K562 (cell line): ENCODE measurements around the gene ST8SIA1. TPM values are rescaled to one million over a fixed set of nuclear protein-coding genes. Genes with fewer than 3 reads are reported as not detected.
A peak's percentile ranks its signal among the peaks of the same experiment; 100 is the strongest.

ENCODE experiments used
- ARID1B ChIP-seq: fragments of 450-650 bp; IDR thresholded peaks from 2 replicates; pipeline ENCODE4 v1.6.1; 2016; ENCODE audit warnings: antibody characterized with exemption, mild to moderate bottlenecking, inconsistent platforms
- BRF1 ChIP-seq: IDR thresholded peaks from 3 replicates; pipeline ENCODE4 v1.6.1; 2011; ENCODE audit warnings: borderline replicate concordance, mild to moderate bottlenecking; ENCODE audit not compliant: insufficient read length; ENCODE audit errors: extremely low read depth
- CBFA2T2 ChIP-seq: fragments of 450-650 bp; conservative IDR thresholded peaks from 2 replicates; pipeline ENCODE4 v1.6.1; 2017; ENCODE audit warnings: mild to moderate bottlenecking
- EGR1 ChIP-seq: fragments of 450-650 bp; conservative IDR thresholded peaks from 2 replicates; pipeline ENCODE4 v1.6.1; 2017; ENCODE audit warnings: mild to moderate bottlenecking
- ESRRA ChIP-seq: fragments of 450-650 bp; IDR thresholded peaks from 2 replicates; pipeline ENCODE4 v1.6.1; 2014; ENCODE audit warnings: low read depth, mild to moderate bottlenecking, moderate library complexity, borderline replicate concordance
- ETV5 ChIP-seq: sonication (generic); formaldehyde crosslinking; IDR thresholded peaks from 2 replicates; pipeline ENCODE4 v1.4.0; 2020; ENCODE audit warnings: low read depth, mild to moderate bottlenecking, missing genetic modification reagents
- FOS ChIP-seq: IDR thresholded peaks from 3 replicates; pipeline ENCODE4 v1.6.1; 2011; ENCODE audit not compliant: insufficient read length; ENCODE audit errors: extremely low read depth
- FOSL1 ChIP-seq: fragments of 200-800 bp; sonication (Bioruptor generic); conservative IDR thresholded peaks from 2 replicates; pipeline ENCODE4 v1.6.1; 2016; ENCODE audit warnings: missing genetic modification characterization, missing compliant biosample characterization
- GABPB1 ChIP-seq: sonication (generic); formaldehyde crosslinking; IDR thresholded peaks from 2 replicates; pipeline ENCODE4 v1.8.0; 2022; ENCODE audit warnings: mild to moderate bottlenecking, missing genetic modification reagents
- HINFP ChIP-seq: fragments of 450-650 bp; conservative IDR thresholded peaks from 2 replicates; pipeline ENCODE4 v1.6.1; 2016; ENCODE audit warnings: missing genetic modification characterization, low read depth, mild to moderate bottlenecking, control low read depth, missing compliant biosample characterization
- HNRNPL ChIP-seq: fragments of 200-400 bp; formaldehyde crosslinking; IDR thresholded peaks from 2 replicates; pipeline ENCODE4 v1.6.1; 2017; ENCODE audit warnings: low read depth, mild to moderate bottlenecking, low read length
- KLF16 ChIP-seq: IDR thresholded peaks from 2 replicates; pipeline ENCODE4 v1.6.1; 2016; ENCODE audit warnings: antibody characterized with exemption
- MTA2 ChIP-seq: fragments of 450-650 bp; IDR thresholded peaks from 2 replicates; pipeline ENCODE4 v1.6.1; 2016; ENCODE audit warnings: low read depth
- NCOA4 ChIP-seq: fragments of 450-650 bp; IDR thresholded peaks from 2 replicates; pipeline ENCODE4 v1.6.1; 2018; ENCODE audit warnings: mild to moderate bottlenecking; ENCODE audit not compliant: partially characterized antibody
- PML ChIP-seq: IDR thresholded peaks from 2 replicates; pipeline ENCODE4 v1.6.1; 2012; ENCODE audit warnings: low read length, inconsistent platforms
- STAT5A ChIP-seq: IDR thresholded peaks from 2 replicates; pipeline ENCODE4 v1.6.1; 2012; ENCODE audit warnings: low read length, inconsistent platforms, borderline replicate concordance
- TCFL5 ChIP-seq: fragments of 250-450 bp; sonication (Bioruptor Pico); conservative IDR thresholded peaks from 2 replicates; pipeline ENCODE4 v1.6.1; 2021; ENCODE audit warnings: mild to moderate bottlenecking, moderate library complexity, matching md5 sums
- XRCC5 ChIP-seq: fragments of 200-400 bp; formaldehyde crosslinking; IDR thresholded peaks from 2 replicates; pipeline ENCODE4 v1.6.1; 2017; ENCODE audit warnings: low read depth, mild to moderate bottlenecking, low read length
- ZNF239 ChIP-seq: fragments of 250-450 bp; sonication (Bioruptor Pico); IDR thresholded peaks from 2 replicates; pipeline ENCODE4 v1.4.0; 2020; ENCODE audit warnings: mild to moderate bottlenecking
- polyA plus RNA-seq, 8 experiments: library from polyadenylated mRNA; depleted of rRNA in 4 of 8; stranded (reverse) in 5 of 8; unstranded in 3 of 8; fragments of >200 nt; fragmentation: Nextera tagmentation in 2 of 8; fragmentation: Illumina TruSeq in 1 of 8; extraction: Ambion mirVana in 2 of 8; extraction: Trizol in 1 of 8; gene quantifications; 2 replicates each; pipeline versions ENCODE4 v1.2.1 to v1.2.3, GENCODE V29; 2011 to 2014; ENCODE audit warnings: inconsistent platforms in 1 of 8, missing spikeins in 1 of 8
- total RNA-seq, 7 experiments: library from RNA; depleted of rRNA in 6 of 7; stranded (reverse); fragments of >200 nt in 6 of 7; fragmentation: Illumina TruSeq in 2 of 7; extraction: Trizol in 2 of 7; gene quantifications; 2 replicates each; pipeline versions ENCODE4 v1.2.1 to v1.2.3, GENCODE V29; 2011 to 2021; ENCODE audit warnings: low replicate concordance in 1 of 7
- TF ChIP-seq, protein P1 (sequence below): fragments of 450-650 bp; formaldehyde crosslinking; IDR thresholded peaks from 2 replicates; pipeline ENCODE4 v1.4.0; 2020; ENCODE audit warnings: mild to moderate bottlenecking, moderate library complexity
- TF ChIP-seq, protein P2 (sequence below): fragments of 450-650 bp; IDR thresholded peaks from 2 replicates; pipeline ENCODE4 v1.7.0; 2016; ENCODE audit warnings: borderline replicate concordance

ST8SIA1 gene
- total and polyA plus RNA-seq, 9 of the 15 experiments (the other 6 are each of a cell fraction or from before 2014, with no cell fraction given), result 0.86 to 26.3 (median 4.3) TPM

DNA sequence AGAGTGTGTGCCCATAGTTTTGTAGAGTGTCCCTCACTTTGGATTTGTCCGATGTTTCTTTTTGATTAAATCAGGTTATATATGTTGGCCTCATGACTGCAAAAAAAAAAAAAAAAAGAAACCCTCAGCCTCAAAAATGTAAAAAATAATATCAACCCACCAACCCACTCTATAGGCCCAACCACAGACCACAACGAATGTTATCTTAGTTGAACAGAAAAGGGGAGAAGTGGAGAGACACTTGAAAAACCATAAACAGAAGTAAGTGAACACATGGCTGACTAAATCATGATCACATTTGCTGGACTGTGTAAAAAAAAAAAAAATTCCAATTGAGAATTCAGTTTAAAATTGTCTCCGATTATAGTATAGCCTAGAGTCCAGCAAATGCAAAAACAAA, 45.5 kb upstream of the ST8SIA1 start (continued):
- TF ChIP-seq FOSL1 (peak; percentile 53), ETV5 (no peak), CBFA2T2 (peak; percentile 66), BRF1 (no peak), NCOA4 (no peak), MTA2 (peak; percentile 56), TCFL5 (CRISPR knock-in tag) (no peak), GABPB1 (no peak), HNRNPL (no peak), KLF16 (peak; percentile 44; the same call in 1 of the 2 replicates), STAT5A (0 out of 2 replicates have a peak, but pooled peaks have one; percentile 21), EGR1 (peak; percentile 34), ARID1B (peak; percentile 70), FOS (no peak), ZNF239 (CRISPR knock-in tag) (no peak), PML (peak; percentile 44; the same call in 1 of the 2 replicates), HINFP (no peak), ESRRA (no peak; the same call in 1 of the 2 replicates), XRCC5 (no peak)
- TF ChIP-seq, protein P1, sequence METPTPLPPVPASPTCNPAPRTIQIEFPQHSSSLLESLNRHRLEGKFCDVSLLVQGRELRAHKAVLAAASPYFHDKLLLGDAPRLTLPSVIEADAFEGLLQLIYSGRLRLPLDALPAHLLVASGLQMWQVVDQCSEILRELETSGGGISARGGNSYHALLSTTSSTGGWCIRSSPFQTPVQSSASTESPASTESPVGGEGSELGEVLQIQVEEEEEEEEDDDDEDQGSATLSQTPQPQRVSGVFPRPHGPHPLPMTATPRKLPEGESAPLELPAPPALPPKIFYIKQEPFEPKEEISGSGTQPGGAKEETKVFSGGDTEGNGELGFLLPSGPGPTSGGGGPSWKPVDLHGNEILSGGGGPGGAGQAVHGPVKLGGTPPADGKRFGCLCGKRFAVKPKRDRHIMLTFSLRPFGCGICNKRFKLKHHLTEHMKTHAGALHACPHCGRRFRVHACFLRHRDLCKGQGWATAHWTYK, result no peak
- TF ChIP-seq, protein P2, sequence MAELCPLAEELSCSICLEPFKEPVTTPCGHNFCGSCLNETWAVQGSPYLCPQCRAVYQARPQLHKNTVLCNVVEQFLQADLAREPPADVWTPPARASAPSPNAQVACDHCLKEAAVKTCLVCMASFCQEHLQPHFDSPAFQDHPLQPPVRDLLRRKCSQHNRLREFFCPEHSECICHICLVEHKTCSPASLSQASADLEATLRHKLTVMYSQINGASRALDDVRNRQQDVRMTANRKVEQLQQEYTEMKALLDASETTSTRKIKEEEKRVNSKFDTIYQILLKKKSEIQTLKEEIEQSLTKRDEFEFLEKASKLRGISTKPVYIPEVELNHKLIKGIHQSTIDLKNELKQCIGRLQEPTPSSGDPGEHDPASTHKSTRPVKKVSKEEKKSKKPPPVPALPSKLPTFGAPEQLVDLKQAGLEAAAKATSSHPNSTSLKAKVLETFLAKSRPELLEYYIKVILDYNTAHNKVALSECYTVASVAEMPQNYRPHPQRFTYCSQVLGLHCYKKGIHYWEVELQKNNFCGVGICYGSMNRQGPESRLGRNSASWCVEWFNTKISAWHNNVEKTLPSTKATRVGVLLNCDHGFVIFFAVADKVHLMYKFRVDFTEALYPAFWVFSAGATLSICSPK, result no peak
